Ovary (tissue), 3 donors: ENCODE measurements around the gene TAS2R5.

Source experiments
- EP300 ChIP-seq: sonication (generic); formaldehyde crosslinking; IDR thresholded peaks from one replicate; pipeline ENCODE4 v1.6.1; 2017; ENCODE audit warnings: antibody characterized with exemption
- TF ChIP-seq, protein P1 (sequence below), 3 donors: fragments of 450-650 bp in 2 of 3; fragments of 200-600 bp in 1 of 3; IDR thresholded peaks; one replicate each; pipeline versions ENCODE4 v1.5.1 to v1.8.0; 2016 to 2022; ENCODE audit warnings: antibody characterized with exemption in 3 of 3, mild to moderate bottlenecking in 1 of 3
- donor health status: DM: no; HTN: no; CAD: no.

DNA sequence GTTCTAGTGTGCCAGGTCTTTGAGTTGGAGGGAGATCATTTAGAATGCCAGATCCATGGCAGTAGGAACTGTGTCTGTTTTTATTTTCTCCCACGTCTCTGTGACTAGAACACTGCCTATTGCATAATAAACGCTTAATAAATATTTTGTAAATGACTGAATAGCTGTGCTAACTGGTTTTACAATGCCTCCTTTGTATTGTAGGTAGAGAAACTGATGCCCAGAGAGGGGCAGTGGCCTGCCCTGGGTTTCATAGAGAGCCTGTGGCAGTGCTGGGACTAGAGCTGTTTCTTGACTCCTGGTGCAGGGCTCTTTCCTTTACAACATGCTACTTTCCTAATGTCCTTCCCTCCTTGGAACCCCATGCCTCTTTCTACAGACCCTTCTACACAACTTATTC is 2.5 kb downstream of the TAS2R5 start:
- TF ChIP-seq, protein P1, sequence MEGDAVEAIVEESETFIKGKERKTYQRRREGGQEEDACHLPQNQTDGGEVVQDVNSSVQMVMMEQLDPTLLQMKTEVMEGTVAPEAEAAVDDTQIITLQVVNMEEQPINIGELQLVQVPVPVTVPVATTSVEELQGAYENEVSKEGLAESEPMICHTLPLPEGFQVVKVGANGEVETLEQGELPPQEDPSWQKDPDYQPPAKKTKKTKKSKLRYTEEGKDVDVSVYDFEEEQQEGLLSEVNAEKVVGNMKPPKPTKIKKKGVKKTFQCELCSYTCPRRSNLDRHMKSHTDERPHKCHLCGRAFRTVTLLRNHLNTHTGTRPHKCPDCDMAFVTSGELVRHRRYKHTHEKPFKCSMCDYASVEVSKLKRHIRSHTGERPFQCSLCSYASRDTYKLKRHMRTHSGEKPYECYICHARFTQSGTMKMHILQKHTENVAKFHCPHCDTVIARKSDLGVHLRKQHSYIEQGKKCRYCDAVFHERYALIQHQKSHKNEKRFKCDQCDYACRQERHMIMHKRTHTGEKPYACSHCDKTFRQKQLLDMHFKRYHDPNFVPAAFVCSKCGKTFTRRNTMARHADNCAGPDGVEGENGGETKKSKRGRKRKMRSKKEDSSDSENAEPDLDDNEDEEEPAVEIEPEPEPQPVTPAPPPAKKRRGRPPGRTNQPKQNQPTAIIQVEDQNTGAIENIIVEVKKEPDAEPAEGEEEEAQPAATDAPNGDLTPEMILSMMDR (IDR thresholded peaks at IDR 0.05) = no peak
- no peak for TF ChIP-seq EP300
